ENCODE measurements around the gene TBKBP1.

- TF ChIP-seq CTCF (IDR thresholded peaks at IDR 0.05) (no peak), EZH2 (IDR thresholded peaks at IDR 0.05) (no peak), EZH2phosphoT487 (IDR thresholded peaks at IDR 0.05) (no peak)
Measured at GRCh38 chr17:47660064-47660492, 33.9 kb upstream of the TBKBP1 start.

Measured in neural progenitor cell (in vitro differentiated cells).